Measurements from ENCODE around the gene XPO5. TPM values are rescaled to one million over a fixed set of nuclear protein-coding genes. Genes with fewer than 3 reads are reported as not detected.
A peak's percentile ranks its signal among the peaks of the same experiment; 100 is the strongest.

XPO5 gene
- total RNA-seq, 1 donor from 2014 or later: 20.3 TPM

DNA sequence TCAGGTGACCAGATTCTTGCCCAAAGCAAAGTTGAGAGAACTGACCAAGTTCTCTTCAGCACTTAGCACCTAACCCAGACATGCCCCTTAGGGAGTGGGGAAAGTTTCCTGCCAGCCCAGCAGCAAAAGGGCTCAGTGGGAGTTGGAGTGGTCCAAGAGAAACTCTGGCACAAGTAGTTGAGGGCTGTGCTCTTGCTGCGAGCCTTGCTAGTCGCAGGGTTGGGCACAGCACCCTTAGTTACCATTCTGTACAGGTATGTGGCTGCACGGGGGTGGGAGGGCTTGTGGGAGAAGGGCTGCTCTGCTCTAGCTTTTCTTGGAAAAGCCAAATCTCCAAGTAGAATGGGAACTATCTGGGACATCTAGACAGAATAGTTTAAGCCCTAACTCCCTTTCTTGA, 52.6 kb downstream of the XPO5 start:
- intact Hi-C loops (cut with DNase I): no loop called here
- DNase-seq (ENCODE audit: low spot score): no peak

DNA sequence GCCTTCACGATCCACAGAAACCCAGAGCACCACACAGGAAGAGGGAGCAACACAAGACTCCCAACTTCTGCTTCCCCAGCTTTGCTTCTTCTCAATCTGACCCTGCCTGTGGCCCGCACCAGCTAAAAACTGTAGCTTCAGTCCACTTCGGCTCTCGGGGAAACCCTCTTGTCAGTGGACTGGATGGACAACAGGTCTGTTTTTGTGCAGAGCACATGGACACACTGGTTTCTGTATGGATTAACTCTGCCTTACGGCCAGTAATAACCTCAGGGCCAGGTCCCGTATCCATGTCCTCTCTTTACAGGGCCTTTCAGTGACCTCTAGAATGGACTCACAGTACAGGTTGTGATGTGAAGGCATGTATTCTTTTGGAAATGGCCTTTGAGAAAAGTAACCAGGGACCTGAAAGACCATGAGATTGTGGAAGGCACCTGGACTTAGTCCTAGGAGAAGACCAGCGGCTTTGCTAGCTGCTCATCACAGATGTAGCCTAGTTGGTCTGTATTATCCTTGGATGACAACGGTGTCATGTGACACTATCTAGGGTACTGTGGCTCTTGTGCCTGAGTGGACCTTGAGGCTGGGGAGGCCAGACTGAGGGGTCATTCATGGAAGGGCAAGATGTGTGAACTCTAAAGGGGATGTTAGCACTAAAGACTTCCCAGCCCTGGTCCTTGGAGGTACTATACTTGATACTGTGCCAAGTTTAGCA, 53.1 kb downstream of the XPO5 start:
- intact Hi-C loops (cut with DNase I): no loop called here
- DNase-seq (ENCODE audit: low spot score): no peak

DNA sequence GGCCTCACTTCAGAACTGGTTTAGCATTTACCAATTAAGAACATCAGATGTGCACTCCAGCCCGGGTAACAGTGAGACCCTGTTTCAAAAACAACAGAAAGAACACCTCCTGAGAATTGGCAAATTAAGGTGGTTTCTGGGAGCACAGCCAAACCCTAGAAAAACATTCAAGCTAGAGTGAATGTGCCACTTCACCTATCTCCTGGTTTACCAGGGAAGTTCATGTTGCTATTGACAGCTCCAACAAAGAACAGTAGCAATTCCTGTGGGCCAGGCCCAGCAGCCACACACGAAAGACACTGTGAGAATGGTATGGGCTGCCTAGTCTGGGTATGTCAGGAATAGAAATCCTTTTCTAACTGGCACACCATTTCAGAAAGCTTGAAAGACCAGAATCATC, 54.0 kb downstream of the XPO5 start:
- DNase-seq (ENCODE audit: low spot score): no peak
- intact Hi-C loops (cut with DNase I): no loop called here

DNA sequence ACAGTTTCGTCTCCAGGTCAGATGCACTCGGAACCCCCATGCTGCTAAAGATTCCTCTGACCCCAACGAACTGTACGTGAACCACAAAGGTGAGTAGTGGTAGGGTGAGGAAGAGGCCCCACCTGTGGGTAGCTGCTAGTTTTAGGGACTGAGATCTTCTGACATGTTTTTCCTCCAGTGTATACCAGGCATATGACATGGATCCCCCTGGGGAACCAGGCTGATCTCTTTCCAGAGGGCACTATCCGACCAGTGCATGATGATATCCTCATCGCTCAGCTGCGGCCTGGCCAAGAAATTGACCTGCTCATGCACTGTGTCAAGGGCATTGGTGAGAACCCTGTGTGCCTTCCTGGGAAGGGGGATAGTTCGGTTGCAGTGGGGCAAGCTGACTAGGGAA, 55.7 kb downstream of the XPO5 start:
- intact Hi-C loops (cut with DNase I): no loop called here
- no peak for DNase-seq (ENCODE audit: low spot score)

DNA sequence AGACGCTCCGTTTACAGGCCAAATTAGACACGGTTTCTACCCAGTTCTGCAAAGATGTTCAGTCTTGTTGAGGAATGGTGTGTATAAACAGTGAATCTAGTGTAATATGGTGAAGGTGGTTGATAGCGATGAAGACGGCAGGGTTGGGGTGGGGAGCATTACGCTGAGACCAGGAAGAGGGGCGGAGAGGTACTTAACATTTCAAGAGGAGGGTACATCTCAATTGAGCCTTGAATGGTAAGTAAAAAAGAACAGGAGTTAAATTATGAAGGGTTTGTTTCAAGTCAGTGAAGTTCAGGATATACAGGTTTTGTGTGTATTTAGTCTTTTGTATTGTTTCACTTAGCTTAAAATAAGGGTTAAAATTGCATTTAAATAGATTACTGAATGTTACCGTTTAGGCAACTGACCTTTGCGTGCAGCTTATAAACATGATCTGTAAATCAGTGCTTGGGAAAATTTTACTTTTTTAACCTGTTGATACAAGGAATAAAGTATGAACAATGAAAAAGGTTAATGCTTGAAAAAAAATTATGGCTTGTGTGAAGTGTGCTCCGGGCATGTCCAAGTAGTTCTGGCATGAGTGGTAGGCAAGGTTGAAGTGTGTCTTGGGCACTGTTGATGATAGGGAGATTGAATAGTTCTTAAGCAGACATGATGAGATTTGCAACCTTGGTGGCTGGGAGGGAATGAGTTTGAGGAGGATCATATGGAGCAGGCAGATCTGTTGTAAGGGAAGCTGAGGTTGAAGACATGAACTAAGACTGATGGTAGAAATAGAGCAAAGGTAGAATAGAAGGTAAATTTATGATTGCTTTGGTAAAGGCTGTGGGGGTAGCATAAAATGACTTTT, 58.1 kb downstream of the XPO5 start:
- DNase-seq (ENCODE audit: low spot score): no peak
- intact Hi-C loops (cut with DNase I): loop anchor here (5.0 kb wide), 1 partner anchor 60 kb away; the partner anchor contains the start of genes POLH and XPO5

DNA sequence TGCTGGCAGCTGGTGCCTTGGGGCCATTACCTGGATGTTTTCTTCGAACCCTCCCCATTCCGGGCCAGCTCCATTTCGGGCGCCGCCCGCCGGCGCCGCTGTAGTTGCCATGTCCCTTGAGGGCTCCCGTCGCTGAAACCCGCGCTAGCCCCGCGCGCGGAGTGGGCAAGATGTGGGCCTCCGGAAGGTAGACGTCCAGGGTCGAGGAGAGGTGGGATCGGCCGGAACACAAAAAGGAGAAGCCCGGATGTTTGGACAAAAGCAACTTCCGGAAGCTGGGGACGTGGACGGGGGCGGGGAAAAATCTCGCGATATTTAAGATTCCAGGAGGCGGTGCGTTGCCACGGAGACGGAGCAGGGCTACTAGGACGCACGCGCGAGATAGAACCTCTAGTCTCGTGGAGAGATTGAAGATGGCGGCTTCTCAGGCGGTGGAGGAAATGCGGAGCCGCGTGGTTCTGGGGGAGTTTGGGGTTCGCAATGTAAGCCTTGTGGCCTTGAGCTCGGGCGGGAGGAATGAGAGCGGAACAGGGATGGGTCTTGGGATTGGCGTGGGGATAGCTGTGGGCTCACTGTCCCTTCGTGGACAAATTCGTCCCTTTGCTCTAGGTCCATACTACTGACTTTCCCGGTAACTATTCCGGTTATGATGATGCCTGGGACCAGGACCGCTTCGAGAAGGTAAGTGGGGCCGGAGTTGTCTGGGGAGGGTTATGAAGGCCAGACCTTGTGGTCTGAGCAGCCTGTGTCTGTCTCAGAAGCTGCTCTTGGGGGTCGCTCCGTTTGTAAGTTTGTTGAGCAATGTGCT, 58.9 kb downstream of the XPO5 start, which contains the start of the genes POLR1C and YIPF3:
Gene POLR1C, plus strand, starts transcription at position 393 of the 808 bp plus-strand sequence. Its CDS starts 21 bp downstream, at position 414.
Gene YIPF3, minus strand, starts transcription at position 230 of the 808 bp plus-strand sequence. Its CDS starts 119 bp downstream, at position 111.
- DNase-seq (ENCODE audit: low spot score): peak; percentile 98
- intact Hi-C loops (cut with DNase I): loop anchor here (5.0 kb wide), 1 partner anchor 60 kb away; the partner anchor contains the start of genes POLH and XPO5

DNA sequence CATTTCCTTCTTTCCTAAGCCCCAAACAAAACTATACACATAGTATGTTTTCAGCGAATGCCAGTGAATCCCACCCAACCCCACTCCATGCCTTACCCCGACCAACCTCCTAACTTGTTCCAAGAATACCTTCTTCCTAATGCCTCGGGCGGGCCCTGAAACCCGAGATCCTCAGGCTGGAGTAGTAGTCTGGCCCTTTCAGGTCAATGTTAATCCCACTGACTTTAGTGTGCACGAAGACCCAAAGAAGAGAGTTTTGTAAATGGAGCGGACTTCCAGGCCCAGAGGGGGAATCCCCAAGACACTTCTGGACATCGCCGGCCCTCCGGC, 59.5 kb downstream of the XPO5 start:
- intact Hi-C loops (cut with DNase I): loop anchor here (5.0 kb wide), 1 partner anchor 61 kb away; the partner anchor contains the start of genes POLH and XPO5
- DNase-seq (ENCODE audit: low spot score): no peak

DNA sequence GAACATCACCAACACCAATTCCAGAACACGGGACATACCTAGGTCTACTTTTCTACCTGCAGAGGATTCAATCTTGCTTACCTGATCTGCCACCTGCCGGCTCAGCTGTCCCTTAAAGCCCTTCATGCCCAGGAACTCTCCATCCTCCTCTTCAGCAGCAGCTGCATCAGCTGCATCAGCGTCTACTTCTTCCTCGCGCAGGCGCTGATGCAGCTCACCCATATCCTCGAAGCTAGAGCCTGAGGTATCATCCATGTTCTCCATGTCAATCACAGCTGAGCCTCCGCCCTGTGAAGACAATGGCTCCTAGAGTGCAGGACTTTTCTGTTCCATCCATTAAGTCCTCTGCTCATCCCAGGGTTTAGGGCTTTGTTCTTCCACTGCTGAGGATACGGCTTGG, 60.0 kb downstream of the XPO5 start:
- intact Hi-C loops (cut with DNase I): loop anchor here (5.0 kb wide), 1 partner anchor 61 kb away; the partner anchor contains the start of genes POLH and XPO5
- no peak for DNase-seq (ENCODE audit: low spot score)

DNA sequence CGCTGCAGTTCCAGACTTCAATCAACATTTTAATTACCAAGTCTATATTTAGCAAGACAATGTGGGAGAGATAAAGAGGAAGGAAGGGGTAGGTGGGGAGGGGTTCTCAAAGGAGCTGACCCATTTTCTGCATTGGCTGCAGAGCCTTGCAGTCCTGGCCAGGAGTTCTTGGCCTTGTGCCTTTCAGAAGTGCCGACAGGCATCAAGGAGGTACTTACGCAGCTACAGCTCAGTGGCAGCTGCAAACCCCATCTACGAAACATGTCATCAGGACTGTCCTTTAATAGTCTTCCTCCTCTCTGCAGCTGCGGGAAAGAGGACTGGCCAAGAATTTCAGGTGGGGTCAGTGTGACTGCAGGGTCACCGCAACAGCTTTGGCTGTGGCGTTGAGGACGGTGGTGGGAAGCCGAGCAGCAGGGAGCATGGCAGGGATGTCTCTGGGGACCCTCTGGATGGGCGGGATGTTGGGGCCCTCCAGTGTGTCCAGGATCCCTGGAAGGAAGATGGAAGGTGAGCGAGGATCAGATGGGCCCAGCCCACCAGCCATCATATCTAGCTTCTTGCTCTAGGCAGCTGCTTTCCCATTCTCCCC, 63.9 kb downstream of the XPO5 start:
- no peak for DNase-seq (ENCODE audit: low spot score)
- intact Hi-C loops (cut with DNase I): no loop called here

DNA sequence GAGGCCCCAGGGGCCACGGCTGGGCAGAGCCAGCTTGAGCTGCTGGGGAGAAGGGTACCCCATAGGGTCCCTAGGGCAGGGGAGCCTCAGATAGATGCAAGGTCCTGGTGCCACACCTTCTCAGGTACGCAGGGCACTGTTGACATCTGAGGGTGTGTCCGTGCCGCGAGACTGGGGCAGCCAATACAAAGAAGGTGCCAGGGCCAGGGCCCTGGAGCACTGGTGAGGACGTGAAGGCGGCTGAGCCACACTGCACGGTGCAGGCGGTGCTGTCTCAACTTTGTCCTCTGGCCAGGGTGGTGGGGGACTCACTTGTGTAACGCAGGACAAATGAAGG, 65.0 kb downstream of the XPO5 start:
- no peak for DNase-seq (ENCODE audit: low spot score)
- intact Hi-C loops (cut with DNase I): no loop called here

DNA sequence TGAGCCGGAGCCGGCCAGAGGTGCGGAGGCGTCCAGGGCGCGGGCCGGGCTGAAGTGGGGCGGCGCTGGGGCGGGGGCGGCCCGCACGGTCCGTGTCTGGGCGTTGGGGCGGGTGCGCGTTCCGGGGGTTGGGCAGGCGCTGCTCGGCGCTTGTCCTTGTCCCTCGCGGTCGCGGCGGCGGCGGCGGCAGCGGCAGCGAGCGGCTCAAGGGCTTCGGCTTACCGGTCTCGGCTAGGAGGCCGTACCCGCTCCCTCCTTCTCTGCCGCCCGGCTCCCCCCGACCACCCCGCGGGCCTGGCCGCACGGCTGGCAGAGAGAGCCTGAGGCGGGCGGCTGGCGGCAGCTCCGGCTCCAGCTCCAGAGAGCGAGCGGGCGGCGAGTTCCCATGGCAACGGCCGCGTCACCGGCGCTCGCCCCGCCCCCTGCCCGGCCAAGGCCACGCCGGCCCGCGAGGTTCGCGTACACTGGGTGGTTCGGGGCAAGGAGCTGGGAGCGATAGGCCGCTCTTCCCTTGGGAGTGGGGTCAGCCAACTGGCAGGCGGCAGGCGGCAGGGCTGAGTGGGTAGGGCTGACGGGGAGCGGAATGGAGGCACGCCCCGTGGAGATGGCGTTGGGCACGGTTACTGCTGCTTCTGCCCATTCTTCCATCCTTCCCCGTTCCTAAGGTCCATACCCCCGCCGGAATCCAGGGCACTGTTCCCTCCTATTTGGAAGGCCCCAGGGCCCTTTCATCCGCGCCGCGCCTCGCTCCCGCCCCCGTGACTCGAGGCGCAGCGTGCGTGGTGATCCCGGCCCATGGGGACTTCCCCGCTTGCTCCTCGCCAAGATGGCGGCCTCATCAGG, 65.6 kb downstream of the XPO5 start, which contains the start of gene LRRC73:
Gene LRRC73, minus strand, starts transcription at position 363 of the 843 bp plus-strand sequence. CDS start 561 bp downstream, outside the sequence.
- peak; percentile 95 for DNase-seq (ENCODE audit: low spot score)
- intact Hi-C loops (cut with DNase I): loop anchor here (5.0 kb wide), 1 partner anchor 243 kb away; no protein-coding TSS in a partner anchor

DNA sequence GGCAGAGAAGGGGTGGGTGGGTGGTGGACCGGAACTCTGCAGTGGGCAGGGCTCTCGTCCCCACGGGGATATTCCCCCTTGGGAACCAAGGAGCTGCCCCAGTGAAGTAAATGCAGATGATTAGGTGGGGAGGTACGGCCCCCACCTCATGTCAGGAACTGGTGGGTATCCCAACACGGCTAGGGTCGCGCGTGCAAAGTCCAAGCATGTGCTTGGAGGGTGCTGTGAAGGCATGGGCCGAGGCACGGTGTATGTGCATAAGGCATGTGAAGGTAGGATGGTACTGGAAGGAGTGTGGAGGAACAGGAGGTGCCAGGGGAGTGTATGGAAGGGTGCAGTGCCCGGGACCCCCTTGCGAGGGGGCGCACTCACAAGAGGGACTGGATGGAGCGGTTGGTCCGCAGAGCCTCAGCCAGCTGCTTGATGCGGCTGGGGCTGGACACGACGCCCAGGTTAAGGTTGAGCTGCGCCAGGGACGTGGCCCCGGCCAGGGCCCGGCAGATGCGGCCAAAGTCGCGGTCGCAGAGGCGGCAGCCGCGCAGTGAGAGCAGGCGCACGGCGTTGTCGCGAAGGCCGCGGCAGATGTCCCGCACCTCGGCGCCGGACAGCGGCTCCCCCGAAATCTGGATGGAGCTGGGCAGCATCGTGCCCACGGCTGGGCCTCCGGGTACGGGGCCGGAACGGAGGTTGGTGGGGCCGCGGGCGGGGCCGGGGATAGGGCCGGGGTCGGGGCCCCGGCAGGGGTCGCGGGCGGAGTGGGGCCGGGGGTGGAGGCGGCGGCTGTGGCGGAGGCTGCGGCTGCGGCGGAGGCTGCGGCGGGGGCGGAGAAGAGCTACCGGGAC, 66.5 kb downstream of the XPO5 start:
- intact Hi-C loops (cut with DNase I): loop anchor here (5.0 kb wide), 1 partner anchor 242 kb away; no protein-coding TSS in a partner anchor

DNA sequence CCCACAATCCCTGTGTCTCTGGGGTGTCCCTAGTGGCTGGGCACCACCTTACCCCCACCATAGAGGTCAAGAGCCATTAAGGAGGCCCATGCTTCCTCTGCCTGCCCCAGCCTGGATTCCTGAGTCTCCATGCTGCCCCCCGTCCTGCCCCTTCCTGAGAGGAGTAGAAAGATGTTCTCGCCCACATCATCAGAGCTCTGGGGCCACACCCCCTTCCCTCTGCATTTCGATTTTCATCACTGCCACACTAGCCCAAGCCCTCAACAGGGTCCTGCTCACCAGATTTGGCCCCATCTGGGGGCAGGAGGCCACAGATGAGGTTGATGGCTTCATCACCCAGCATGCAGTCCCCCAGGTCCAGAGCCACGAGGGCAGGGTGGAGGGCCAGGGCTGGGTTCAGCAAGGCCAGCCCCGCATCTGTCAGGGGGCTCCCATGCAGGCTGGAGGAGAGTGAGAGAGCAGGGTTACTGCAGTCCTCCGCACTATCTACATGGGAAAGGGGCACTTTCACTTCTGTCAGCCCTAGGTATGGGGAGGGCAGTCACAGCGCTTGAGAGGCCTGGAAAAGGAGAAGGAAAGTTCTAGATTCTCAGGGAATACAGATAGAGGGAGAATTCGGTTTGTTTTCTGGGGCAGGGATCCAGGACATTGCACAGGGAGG, 67.2 kb downstream of the XPO5 start:
- DNase-seq (ENCODE audit: low spot score): no peak
- intact Hi-C loops (cut with DNase I): loop anchor here (5.0 kb wide), 1 partner anchor 241 kb away; no protein-coding TSS in a partner anchor

More for the DNA sequence above, 66.5 kb downstream of the XPO5 start:
- no peak for DNase-seq (ENCODE audit: low spot score)

DNA sequence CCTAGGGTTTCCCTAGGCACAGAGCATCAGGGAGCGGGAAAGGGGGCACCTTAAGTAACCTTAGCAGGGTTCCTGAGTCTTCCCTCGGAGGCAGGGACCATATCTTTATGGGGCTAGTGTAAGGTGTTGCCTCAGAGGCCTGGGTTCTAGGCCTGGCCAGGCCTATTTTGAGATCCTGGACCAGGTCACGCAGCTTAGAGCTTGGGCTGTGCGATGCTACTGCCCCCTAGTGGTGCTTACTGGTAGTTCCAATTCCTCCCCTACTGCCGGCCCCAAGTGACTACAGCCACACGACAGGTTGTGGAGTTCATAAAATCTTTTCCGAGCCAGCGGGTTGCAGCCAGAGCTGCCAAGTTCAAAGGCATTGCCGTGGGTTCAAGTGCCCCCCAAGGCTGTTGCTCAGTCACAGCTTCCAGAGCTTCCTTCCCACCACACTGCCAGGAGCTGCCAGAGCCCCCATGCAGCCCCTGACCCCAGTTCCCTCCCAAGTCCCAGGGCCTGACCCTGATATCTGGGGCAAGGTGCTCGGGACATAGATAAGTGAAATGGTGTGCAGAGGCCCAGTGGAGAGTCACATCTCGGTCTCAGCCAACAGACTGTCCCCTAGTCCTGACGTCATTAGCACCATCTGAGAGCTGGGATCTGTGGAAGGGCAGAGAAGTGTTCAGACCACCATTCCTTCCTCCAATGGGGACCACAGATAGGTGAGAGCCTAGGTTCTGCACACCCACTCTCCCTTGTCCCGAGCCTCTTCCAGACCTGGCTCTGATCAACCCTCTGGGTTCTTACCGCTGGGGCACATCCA, 69.0 kb downstream of the XPO5 start:
- DNase-seq (ENCODE audit: low spot score): peak; percentile 89

DNA sequence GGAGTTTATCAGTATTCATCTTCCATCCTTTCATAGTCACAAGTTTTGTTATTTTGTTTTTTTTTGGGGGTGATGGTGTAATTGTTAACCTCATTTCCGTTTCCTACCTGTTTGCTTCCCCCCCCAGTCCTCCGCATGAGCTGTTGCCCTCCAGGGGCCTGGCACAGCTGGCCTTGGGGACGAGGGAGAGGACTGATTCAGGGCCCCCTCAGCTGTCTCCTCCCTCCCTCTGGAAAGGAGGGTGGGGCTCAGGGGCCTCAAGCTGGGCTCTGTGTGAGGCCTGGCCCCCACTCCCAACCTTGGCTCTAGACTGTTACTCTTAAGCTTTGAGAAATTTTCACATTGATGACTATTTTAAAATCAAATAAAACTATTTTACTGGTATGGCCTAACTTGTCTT, 69.7 kb downstream of the XPO5 start:
- intact Hi-C loops (cut with DNase I): loop anchor here (2.0 to 5.0 kb wide), 3 partner anchors 51 to 239 kb away; partner anchors contain the start of gene DLK2

More for the DNA sequence above, 69.0 kb downstream of the XPO5 start:
- intact Hi-C loops (cut with DNase I): loop anchor here (2.0 to 5.0 kb wide), 3 partner anchors 52 to 240 kb away; partner anchors contain the start of gene DLK2

DNA sequence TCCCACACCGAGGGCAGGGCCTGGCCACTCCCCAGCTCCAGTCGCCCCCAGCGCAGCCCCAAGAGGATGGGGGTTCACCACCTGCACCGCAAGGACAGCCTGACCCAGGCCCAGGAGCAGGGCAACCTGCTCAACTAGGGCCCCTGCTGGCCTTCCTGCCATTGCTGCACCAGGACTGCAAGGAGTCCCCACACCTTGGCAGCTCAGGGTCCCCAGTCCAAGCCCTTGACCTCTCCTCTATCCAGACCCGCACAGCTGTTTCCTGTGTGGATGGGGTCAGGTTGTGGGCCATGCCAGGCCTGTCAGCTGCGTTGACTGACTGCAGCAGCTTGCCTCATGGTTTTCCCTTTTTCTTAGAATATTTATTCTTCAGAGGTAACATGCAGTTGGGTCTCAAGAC, 70.1 kb downstream of the XPO5 start:
- no peak for DNase-seq (ENCODE audit: low spot score)
- intact Hi-C loops (cut with DNase I): loop anchor here (2.0 to 5.0 kb wide), 3 partner anchors 51 to 238 kb away; partner anchors contain the start of gene DLK2

More for the DNA sequence above, 69.7 kb downstream of the XPO5 start:
- DNase-seq (ENCODE audit: low spot score): no peak
